K562 (cell line): ENCODE results near the gene SLAIN2. TPM values are rescaled to one million over a fixed set of nuclear protein-coding genes. Genes with fewer than 3 reads are reported as not detected.

Experiments used
- ATAC-seq: fragments of 200-7000 bp; cut with Tn5 transposase; 3 replicates; pipeline ENCODE4 v1.9.1; 2020; ENCODE audit warnings: moderate library complexity
- BruUV-seq: library from RNA; stranded (reverse); fragments of 400-500 nt; replicated peaks from 2 replicates; lab custom pipeline; 2021; lab: Mats Ljungman, UMichigan
- CTCF ChIA-PET: fragments of 300-600 bp; formaldehyde crosslinking; extraction: SDS; loops from one replicate; lab custom pipeline; 2021; ENCODE audit warnings: low intra/inter-chr PET ratio; lab: Yijun Ruan, JAX
- POLR2A ChIA-PET: fragments of 300-600, 350-650 bp; sonication (Branson Sonifier 250); formaldehyde crosslinking; extraction: SDS; loops from one replicate; lab custom pipeline; 2021; ENCODE audit warnings: antibody characterized with exemption, inconsistent platforms; lab: Yijun Ruan, JAX
- DNase-seq, 4 experiments: peaks; one replicate each; pipeline versions ENCODE4 v3.0.0 to v3.0.0-alpha.2; 2011 to 2018; ENCODE audit warnings: low spot score in 3 of 4, mixed read lengths in 3 of 4; ENCODE audit errors: extremely low read depth in 1 of 4
- FAIRE-seq: peaks from 2 replicates; lab custom pipeline; 2011; peaks lifted over from hg19 to GRCh38; lab: Jason Lieb, UNC
- H2AFZ ChIP-seq: 2 replicates; pipeline ENCODE4 v1.6.0; 2011; ENCODE audit warnings: low read depth, low read length, control low read depth, inconsistent platforms
- H3K27ac ChIP-seq: fragments of 200-600 bp; 3 replicates; pipeline ENCODE4 v1.8.0; 2011; ENCODE audit warnings: low read depth, mild to moderate bottlenecking, control low read depth, inconsistent platforms, low read length, moderate library complexity, mixed read lengths; ENCODE audit errors: extremely low read depth
- H3K27me3 ChIP-seq, 2 experiments: fragments of 300-600 bp in 1 of 2; 2 replicates in 1 of 2; 3 replicates in 1 of 2; pipeline versions ENCODE4 v1.6.0 to v1.8.0; 2011; ENCODE audit warnings: inconsistent platforms in 2 of 2, low read length in 2 of 2, mild to moderate bottlenecking in 1 of 2, mixed read lengths in 1 of 2, moderate library complexity in 1 of 2; ENCODE audit not compliant: control insufficient read depth in 2 of 2, insufficient read depth in 2 of 2
- H3K36me3 ChIP-seq: fragments of 300-600 bp; 3 replicates; pipeline ENCODE4 v1.8.0; 2011; ENCODE audit warnings: mild to moderate bottlenecking, low read length, inconsistent platforms; ENCODE audit not compliant: control insufficient read depth, insufficient read depth
- H3K4me1 ChIP-seq, 2 experiments: fragments of 200-600 bp in 1 of 2; replicated peaks in 1 of 2; 2 replicates in 1 of 2; 3 replicates in 1 of 2; pipeline versions ENCODE4 v1.5.1 to v1.8.0; 2011; ENCODE audit warnings: inconsistent platforms in 2 of 2, low read length in 2 of 2, mild to moderate bottlenecking in 1 of 2, mixed read lengths in 1 of 2, moderate library complexity in 1 of 2; ENCODE audit not compliant: control insufficient read depth in 2 of 2, insufficient read depth in 2 of 2
- H3K4me2 ChIP-seq: 2 replicates; pipeline ENCODE4 v1.6.1; 2011; ENCODE audit warnings: low read length, control low read depth, inconsistent platforms, mixed read lengths; ENCODE audit not compliant: insufficient read depth
- H3K4me3 ChIP-seq: fragments of 200-600 bp; sonication (generic), shearing (Covaris generic); 2 replicates; pipeline ENCODE4 v1.5.1; 2016; ENCODE audit warnings: control low read depth, inconsistent platforms
- H3K79me2 ChIP-seq: fragments of 200-600 bp; 3 replicates; pipeline ENCODE4 v1.8.0; 2011; ENCODE audit warnings: low read length, inconsistent platforms; ENCODE audit not compliant: control insufficient read depth, insufficient read depth
- H3K9ac ChIP-seq, 2 experiments: 2 replicates each; pipeline versions ENCODE4 v1.6.0 to v1.6.1; 2011; ENCODE audit warnings: low read depth in 2 of 2, low read length in 2 of 2, control low read depth in 1 of 2, inconsistent platforms in 1 of 2, mild to moderate bottlenecking in 1 of 2, mixed read lengths in 1 of 2; ENCODE audit not compliant: insufficient read depth in 1 of 2
- H3K9me1 ChIP-seq: one replicate; pipeline ENCODE4 v1.6.0; 2011; ENCODE audit warnings: inconsistent platforms, mild to moderate bottlenecking, low read length, moderate library complexity; ENCODE audit not compliant: control insufficient read depth, insufficient read depth
- H3K9me3 ChIP-seq: replicated peaks from 2 replicates; pipeline ENCODE4 v1.5.1; 2011; ENCODE audit warnings: low read depth, low read length, inconsistent platforms; ENCODE audit not compliant: control insufficient read depth, insufficient read depth
- H4K20me1 ChIP-seq: replicated peaks from 2 replicates; pipeline ENCODE4 v1.6.1; 2011; ENCODE audit warnings: low read length, inconsistent platforms, mixed read lengths; ENCODE audit not compliant: control insufficient read depth, insufficient read depth
- HNRNPLL ChIP-seq: fragments of 200-400 bp; formaldehyde crosslinking; IDR thresholded peaks from 2 replicates; pipeline ENCODE4 v1.6.1; 2017; ENCODE audit warnings: low read length, low read depth, mild to moderate bottlenecking; ENCODE audit not compliant: poor library complexity, severe bottlenecking
- RBBP5 ChIP-seq: fragments of 200-600 bp; sonication (generic); IDR thresholded peaks from 2 replicates; pipeline ENCODE4 v1.6.1; 2012; ENCODE audit warnings: borderline replicate concordance, mild to moderate bottlenecking, low read length, control low read depth, inconsistent platforms; ENCODE audit not compliant: insufficient read depth, poor library complexity, severe bottlenecking
- TEAD2 ChIP-seq: fragments of 450-650 bp; IDR thresholded peaks from 2 replicates; pipeline ENCODE4 v1.6.1; 2016; ENCODE audit warnings: missing genetic modification characterization, control low read depth, missing compliant biosample characterization
- ZNF121 ChIP-seq: sonication (generic); formaldehyde crosslinking; conservative IDR thresholded peaks from 2 replicates; pipeline ENCODE4 v1.8.0; 2022; ENCODE audit warnings: missing genetic modification reagents
- ZNF23 ChIP-seq: fragments of 250-450 bp; sonication (Bioruptor Pico); IDR thresholded peaks from 2 replicates; pipeline ENCODE4 v1.4.0; 2020; ENCODE audit warnings: mild to moderate bottlenecking
- ZNF311 ChIP-seq: fragments of 250-450 bp; sonication (Bioruptor Pico); IDR thresholded peaks from 2 replicates; pipeline ENCODE4 v1.4.0; 2020; ENCODE audit warnings: mild to moderate bottlenecking, moderate library complexity
- ZNF41 ChIP-seq: fragments of 250-450 bp; sonication (Bioruptor Pico); conservative IDR thresholded peaks from 2 replicates; pipeline ENCODE4 v1.4.0; 2020; ENCODE audit warnings: mild to moderate bottlenecking
- ZNF589 ChIP-seq: fragments of 200-800 bp; sonication (Bioruptor generic); IDR thresholded peaks from 2 replicates; pipeline ENCODE4 v1.6.1; 2016; ENCODE audit warnings: low read depth, missing genetic modification characterization, missing compliant biosample characterization
- ZNF717 ChIP-seq: fragments of 250-450 bp; sonication (Bioruptor Pico); IDR thresholded peaks from 2 replicates; pipeline ENCODE4 v1.5.0; 2021
- ZNF77 ChIP-seq: fragments of 250-450 bp; sonication (Bioruptor Pico); IDR thresholded peaks from 2 replicates; pipeline ENCODE4 v1.5.0; 2020
- WGBS: fragments of 100-300 bp; shearing (Covaris generic); methylation state at CpG from one replicate; pipeline ENCODE4 v1.1.6; 2016; ENCODE audit warnings: low coverage, mixed read lengths; ENCODE audit not compliant: insufficient coverage; ENCODE audit errors: missing lambda C conversion rate; 5-methylcytosine and 5-hydroxymethylcytosine counted together
- in situ Hi-C: fragments of 300-500 bp; cut with MboI; formaldehyde crosslinking; loops from 4 replicates; pipeline ENCODE4 v1.15.0; 2018; ENCODE audit warnings: inconsistent platforms, mixed read lengths
- intact Hi-C: fragments of 100-400 bp; cut with micrococcal nuclease; formaldehyde crosslinking; loops from 2 replicates; pipeline ENCODE4 v1.14.2; 2022
- polyA plus RNA-seq, 8 experiments: library from polyadenylated mRNA; depleted of rRNA in 4 of 8; stranded (reverse) in 5 of 8; unstranded in 3 of 8; fragments of >200 nt; fragmentation: Nextera tagmentation in 2 of 8; fragmentation: Illumina TruSeq in 1 of 8; extraction: Ambion mirVana in 2 of 8; extraction: Trizol in 1 of 8; gene quantifications; 2 replicates each; pipeline versions ENCODE4 v1.2.1 to v1.2.3, GENCODE V29; 2011 to 2014; ENCODE audit warnings: inconsistent platforms in 1 of 8, missing spikeins in 1 of 8
- total RNA-seq, 7 experiments: library from RNA; depleted of rRNA in 6 of 7; stranded (reverse); fragments of >200 nt in 6 of 7; fragmentation: Illumina TruSeq in 2 of 7; extraction: Trizol in 2 of 7; gene quantifications; 2 replicates each; pipeline versions ENCODE4 v1.2.1 to v1.2.3, GENCODE V29; 2011 to 2021; ENCODE audit warnings: low replicate concordance in 1 of 7
- TF ChIP-seq, protein P1 (sequence below), 2 experiments: fragments of 450-650 bp; conservative IDR thresholded peaks; 2 replicates each; pipeline ENCODE4 v1.6.1; 2017; ENCODE audit warnings: mild to moderate bottlenecking in 2 of 2, moderate library complexity in 2 of 2
- TF ChIP-seq, protein P2 (sequence below): conservative IDR thresholded peaks from 2 replicates; pipeline ENCODE4 v1.6.1; 2011; ENCODE audit warnings: low read depth, mild to moderate bottlenecking, low read length; ENCODE audit not compliant: control insufficient read depth
- TF ChIP-seq, protein P3 (sequence below): sonication (generic); formaldehyde crosslinking; IDR thresholded peaks from 2 replicates; pipeline ENCODE4 v1.8.0; 2022; ENCODE audit warnings: mild to moderate bottlenecking, missing genetic modification reagents
- TF ChIP-seq, protein P4 (sequence below): fragments of 150-350 bp; conservative IDR thresholded peaks from 2 replicates; pipeline ENCODE4 v1.6.1; 2014; ENCODE audit warnings: low read length

SLAIN2 gene
- total and polyA plus RNA-seq, 9 of the 15 experiments (the other 6 are each of a cell fraction or from before 2014, with no cell fraction given), result 3.5 to 116 (median 35.0) TPM

DNA sequence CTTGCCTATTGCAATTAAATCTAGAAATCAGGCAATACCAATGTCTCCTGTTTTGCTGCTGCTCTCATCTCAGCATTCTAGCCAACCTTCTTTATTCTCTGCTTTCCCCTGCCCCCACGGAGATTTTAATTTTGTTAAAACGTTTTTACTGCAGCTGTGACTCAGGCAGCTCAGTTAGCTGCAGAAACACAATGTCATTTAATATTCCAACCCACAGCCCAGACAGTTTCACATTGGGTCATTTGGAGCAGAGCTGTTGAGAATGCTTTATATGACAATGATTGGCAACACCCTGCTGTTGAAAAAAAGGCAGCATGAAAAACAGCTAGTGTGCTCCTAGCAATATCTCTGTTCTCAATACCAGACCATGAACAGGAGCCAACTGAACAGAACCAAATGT lies 129.2 kb downstream of the SLAIN2 start:
- Histone ChIP-seq H3K79me2 (no peaks in the 10 kb centered on the region), H3K4me1 (no peaks in the 10 kb centered on the region; a peak in 1 of 5 replicates), H3K9ac (no peak overlapping the region), H3K36me3 (no peaks in the 10 kb centered on the region), H3K9me3 (no peaks in the 10 kb centered on the region), H3K4me3 (no peak overlapping the region), H3K27ac (no peak overlapping the region), H2AFZ (no peak overlapping the region), H4K20me1 (no peaks in the 10 kb centered on the region), H3K9me1 (no peaks in the 10 kb centered on the region), H3K4me2 (no peak overlapping the region), H3K27me3 (no peaks in the 10 kb centered on the region; a peak in 1 of 5 replicates)
- TF ChIP-seq, protein P1, sequence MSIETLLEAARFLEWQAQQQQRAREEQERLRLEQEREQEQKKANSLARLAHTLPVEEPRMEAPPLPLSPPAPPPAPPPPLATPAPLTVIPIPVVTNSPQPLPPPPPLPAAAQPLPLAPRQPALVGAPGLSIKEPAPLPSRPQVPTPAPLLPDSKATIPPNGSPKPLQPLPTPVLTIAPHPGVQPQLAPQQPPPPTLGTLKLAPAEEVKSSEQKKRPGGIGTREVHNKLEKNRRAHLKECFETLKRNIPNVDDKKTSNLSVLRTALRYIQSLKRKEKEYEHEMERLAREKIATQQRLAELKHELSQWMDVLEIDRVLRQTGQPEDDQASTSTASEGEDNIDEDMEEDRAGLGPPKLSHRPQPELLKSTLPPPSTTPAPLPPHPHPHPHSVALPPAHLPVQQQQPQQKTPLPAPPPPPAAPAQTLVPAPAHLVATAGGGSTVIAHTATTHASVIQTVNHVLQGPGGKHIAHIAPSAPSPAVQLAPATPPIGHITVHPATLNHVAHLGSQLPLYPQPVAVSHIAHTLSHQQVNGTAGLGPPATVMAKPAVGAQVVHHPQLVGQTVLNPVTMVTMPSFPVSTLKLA (conservative IDR thresholded peaks at IDR 0.05), result no peak
- TF ChIP-seq TEAD2 (tag), result no peak
- TF ChIP-seq HNRNPLL, result no peak
- no peak for TF ChIP-seq ZNF589 (CRISPR knock-in tag)
- no peak for TF ChIP-seq ZNF717
- TF ChIP-seq ZNF23, result no peak
- no peak for TF ChIP-seq ZNF41 (CRISPR knock-in tag)
- no peak for TF ChIP-seq ZNF121 (CRISPR knock-in tag)
- no peak for TF ChIP-seq RBBP5
- TF ChIP-seq, protein P2, sequence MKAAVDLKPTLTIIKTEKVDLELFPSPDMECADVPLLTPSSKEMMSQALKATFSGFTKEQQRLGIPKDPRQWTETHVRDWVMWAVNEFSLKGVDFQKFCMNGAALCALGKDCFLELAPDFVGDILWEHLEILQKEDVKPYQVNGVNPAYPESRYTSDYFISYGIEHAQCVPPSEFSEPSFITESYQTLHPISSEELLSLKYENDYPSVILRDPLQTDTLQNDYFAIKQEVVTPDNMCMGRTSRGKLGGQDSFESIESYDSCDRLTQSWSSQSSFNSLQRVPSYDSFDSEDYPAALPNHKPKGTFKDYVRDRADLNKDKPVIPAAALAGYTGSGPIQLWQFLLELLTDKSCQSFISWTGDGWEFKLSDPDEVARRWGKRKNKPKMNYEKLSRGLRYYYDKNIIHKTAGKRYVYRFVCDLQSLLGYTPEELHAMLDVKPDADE, result no peak
- TF ChIP-seq ZNF311 (CRISPR knock-in tag), result no peak
- TF ChIP-seq, protein P3, sequence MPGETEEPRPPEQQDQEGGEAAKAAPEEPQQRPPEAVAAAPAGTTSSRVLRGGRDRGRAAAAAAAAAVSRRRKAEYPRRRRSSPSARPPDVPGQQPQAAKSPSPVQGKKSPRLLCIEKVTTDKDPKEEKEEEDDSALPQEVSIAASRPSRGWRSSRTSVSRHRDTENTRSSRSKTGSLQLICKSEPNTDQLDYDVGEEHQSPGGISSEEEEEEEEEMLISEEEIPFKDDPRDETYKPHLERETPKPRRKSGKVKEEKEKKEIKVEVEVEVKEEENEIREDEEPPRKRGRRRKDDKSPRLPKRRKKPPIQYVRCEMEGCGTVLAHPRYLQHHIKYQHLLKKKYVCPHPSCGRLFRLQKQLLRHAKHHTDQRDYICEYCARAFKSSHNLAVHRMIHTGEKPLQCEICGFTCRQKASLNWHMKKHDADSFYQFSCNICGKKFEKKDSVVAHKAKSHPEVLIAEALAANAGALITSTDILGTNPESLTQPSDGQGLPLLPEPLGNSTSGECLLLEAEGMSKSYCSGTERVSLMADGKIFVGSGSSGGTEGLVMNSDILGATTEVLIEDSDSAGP (CRISPR knock-in tag), result no peak
- TF ChIP-seq, protein P4, sequence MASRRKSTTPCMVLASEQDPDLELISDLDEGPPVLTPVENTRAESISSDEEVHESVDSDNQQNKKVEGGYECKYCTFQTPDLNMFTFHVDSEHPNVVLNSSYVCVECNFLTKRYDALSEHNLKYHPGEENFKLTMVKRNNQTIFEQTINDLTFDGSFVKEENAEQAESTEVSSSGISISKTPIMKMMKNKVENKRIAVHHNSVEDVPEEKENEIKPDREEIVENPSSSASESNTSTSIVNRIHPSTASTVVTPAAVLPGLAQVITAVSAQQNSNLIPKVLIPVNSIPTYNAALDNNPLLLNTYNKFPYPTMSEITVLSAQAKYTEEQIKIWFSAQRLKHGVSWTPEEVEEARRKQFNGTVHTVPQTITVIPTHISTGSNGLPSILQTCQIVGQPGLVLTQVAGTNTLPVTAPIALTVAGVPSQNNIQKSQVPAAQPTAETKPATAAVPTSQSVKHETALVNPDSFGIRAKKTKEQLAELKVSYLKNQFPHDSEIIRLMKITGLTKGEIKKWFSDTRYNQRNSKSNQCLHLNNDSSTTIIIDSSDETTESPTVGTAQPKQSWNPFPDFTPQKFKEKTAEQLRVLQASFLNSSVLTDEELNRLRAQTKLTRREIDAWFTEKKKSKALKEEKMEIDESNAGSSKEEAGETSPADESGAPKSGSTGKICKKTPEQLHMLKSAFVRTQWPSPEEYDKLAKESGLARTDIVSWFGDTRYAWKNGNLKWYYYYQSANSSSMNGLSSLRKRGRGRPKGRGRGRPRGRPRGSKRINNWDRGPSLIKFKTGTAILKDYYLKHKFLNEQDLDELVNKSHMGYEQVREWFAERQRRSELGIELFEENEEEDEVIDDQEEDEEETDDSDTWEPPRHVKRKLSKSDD, result no peak
- no peak for TF ChIP-seq ZNF77 (CRISPR knock-in tag)
- intact Hi-C loops (no loop called here), in situ Hi-C loops (no loop called here)
- no TSS peak for BruUV-seq
- FAIRE-seq (no peak), ATAC-seq (no peak), DNase-seq (no peak)
- 3% methylated on average over 2 of the region's 2 CpGs for WGBS
- POLR2A ChIA-PET, result no interaction called here
- CTCF ChIA-PET, result no interaction called here
